CD14-positive monocyte (primary cell): ENCODE measurements around the gene SCN5A. TPM values are rescaled to one million over a fixed set of nuclear protein-coding genes. Genes with fewer than 3 reads are reported as not detected.

Source experiments
- DNase-seq, 3 donors: peaks; one replicate each; pipeline ENCODE4 v3.0.0-alpha.2; 2011 to 2022
- H2AFZ ChIP-seq: 2 replicates; pipeline ENCODE4 v1.6.0; 2012; ENCODE audit warnings: mild to moderate bottlenecking, low read depth, low read length, inconsistent platforms; ENCODE audit not compliant: insufficient read depth, poor library complexity, severe bottlenecking
- H3K27ac ChIP-seq, 2 donors: 1 replicate in 1 of 2; 2 replicates in 1 of 2; pipeline ENCODE4 v1.5.1; 2012 to 2013; ENCODE audit warnings: low read length in 2 of 2, control low read depth in 1 of 2, inconsistent platforms in 1 of 2, low read depth in 1 of 2, mild to moderate bottlenecking in 1 of 2
- H3K27me3 ChIP-seq, 2 donors: one replicate each; pipeline versions ENCODE4 v1.6.0 to v1.6.1; 2011 to 2013; ENCODE audit warnings: low read length in 2 of 2; ENCODE audit not compliant: control insufficient read depth in 2 of 2, insufficient read depth in 2 of 2
- H3K36me3 ChIP-seq, 2 donors: replicated peaks in 1 of 2; 1 replicate in 1 of 2; 2 replicates in 1 of 2; pipeline versions ENCODE4 v1.5.1 to v1.6.1; 2012 to 2013; ENCODE audit warnings: low read length in 2 of 2, control low read depth in 1 of 2, inconsistent platforms in 1 of 2, mild to moderate bottlenecking in 1 of 2; ENCODE audit not compliant: insufficient read depth in 2 of 2, control insufficient read depth in 1 of 2
- H3K4me1 ChIP-seq, 2 donors: 1 replicate in 1 of 2; 2 replicates in 1 of 2; pipeline versions ENCODE4 v1.5.1 to v1.6.1; 2012 to 2013; ENCODE audit warnings: low read length in 2 of 2, control low read depth in 1 of 2, inconsistent platforms in 1 of 2, mild to moderate bottlenecking in 1 of 2, moderate library complexity in 1 of 2; ENCODE audit not compliant: insufficient read depth in 2 of 2, control insufficient read depth in 1 of 2
- H3K4me2 ChIP-seq: replicated peaks from 2 replicates; pipeline ENCODE3; 2012; ENCODE audit warnings: low read length, moderate library complexity, mild to moderate bottlenecking; ENCODE audit not compliant: poor library complexity, severe bottlenecking; ENCODE audit errors: extremely low read depth
- H3K4me3 ChIP-seq, 3 experiments: fragments of 200-600 bp in 1 of 3; sonication (generic) in 1 of 3; replicated peaks in 1 of 3; 1 replicate in 2 of 3; 2 replicates in 1 of 3; pipeline ENCODE4 v1.5.1; 2011 to 2013; ENCODE audit warnings: low read length in 3 of 3, mild to moderate bottlenecking in 3 of 3, control low read depth in 2 of 3, low read depth in 2 of 3, inconsistent platforms in 1 of 3, moderate library complexity in 1 of 3
- H3K79me2 ChIP-seq: 2 replicates; pipeline ENCODE4 v1.6.0; 2012; ENCODE audit warnings: mild to moderate bottlenecking, control low read depth, inconsistent platforms, low read length, moderate library complexity; ENCODE audit not compliant: insufficient read depth
- H3K9ac ChIP-seq: 2 replicates; pipeline ENCODE4 v1.6.0; 2017; ENCODE audit warnings: low read length, mild to moderate bottlenecking; ENCODE audit not compliant: insufficient read depth, poor library complexity, severe bottlenecking
- H3K9me3 ChIP-seq, 2 donors: replicated peaks in 1 of 2; 1 replicate in 1 of 2; 2 replicates in 1 of 2; pipeline versions ENCODE4 v1.5.1 to v1.6.1; 2012 to 2013; ENCODE audit warnings: low read length in 2 of 2, control low read depth in 1 of 2; ENCODE audit not compliant: control insufficient read depth in 1 of 2, insufficient read depth in 1 of 2
- H4K20me1 ChIP-seq: 2 replicates; pipeline ENCODE4 v1.6.0; 2012; ENCODE audit warnings: mild to moderate bottlenecking, low read length, control low read depth, moderate library complexity; ENCODE audit not compliant: insufficient read depth
- H3K27ac Mint-ChIP-seq, 7 donors: one replicate each; pipeline ENCODE4 v1.8.0; 2020; ENCODE audit warnings: mild to moderate bottlenecking in 7 of 7, mixed read lengths in 7 of 7, moderate library complexity in 6 of 7, inconsistent platforms in 2 of 7
- H3K27me3 Mint-ChIP-seq, 3 donors: one replicate each; pipeline ENCODE4 v1.8.0; 2021 to 2022; ENCODE audit warnings: low read depth in 3 of 3, mild to moderate bottlenecking in 3 of 3, mixed read lengths in 3 of 3, moderate library complexity in 3 of 3, inconsistent platforms in 1 of 3
- H3K36me3 Mint-ChIP-seq, 2 donors: one replicate each; pipeline ENCODE4 v1.8.0; 2020; ENCODE audit warnings: mixed read lengths in 2 of 2, inconsistent platforms in 1 of 2, mild to moderate bottlenecking in 1 of 2
- H3K4me1 Mint-ChIP-seq: one replicate; pipeline ENCODE4 v1.8.0; 2020; ENCODE audit warnings: mild to moderate bottlenecking, mixed read lengths
- H3K4me3 Mint-ChIP-seq, 2 donors: one replicate each; pipeline ENCODE4 v1.8.0; 2020; ENCODE audit warnings: mild to moderate bottlenecking in 2 of 2, mixed read lengths in 2 of 2, moderate library complexity in 1 of 2
- H3K9me3 Mint-ChIP-seq, 7 donors: one replicate each; pipeline ENCODE4 v1.8.0; 2020 to 2022; ENCODE audit warnings: mixed read lengths in 7 of 7, mild to moderate bottlenecking in 6 of 7, moderate library complexity in 6 of 7, inconsistent platforms in 2 of 7
- CTCF ChIP-seq: fragments of 200-600 bp; IDR thresholded peaks from one replicate; pipeline ENCODE4 v1.8.0; 2022; ENCODE audit warnings: antibody characterized with exemption, mild to moderate bottlenecking
- WGBS: methylation state at CpG from one replicate; pipeline ENCODE4 v1.1.5; 2013; ENCODE audit warnings: missing lambda C conversion rate; ENCODE audit not compliant: insufficient coverage; 5-methylcytosine and 5-hydroxymethylcytosine counted together
- intact Hi-C, 2 donors: fragments of 100-400 bp; cut with micrococcal nuclease; formaldehyde crosslinking; loops; one replicate each; pipeline versions ENCODE4 v1.15.0 to v1.15.1; 2023
- polyA plus RNA-seq, 3 donors: library from polyadenylated mRNA; depleted of rRNA in 1 of 3; unstranded in 2 of 3; stranded (reverse) in 1 of 3; fragments of 300-500 nt in 2 of 3; fragments of >200 nt in 1 of 3; fragmentation: Illumina TruSeq in 2 of 3; gene quantifications; 1 replicate in 2 of 3; 2 replicates in 1 of 3; pipeline ENCODE4 v1.2.3, GENCODE V29; 2012 to 2021

SCN5A gene
- polyA plus RNA-seq, 3 donors = not detected

DNA sequence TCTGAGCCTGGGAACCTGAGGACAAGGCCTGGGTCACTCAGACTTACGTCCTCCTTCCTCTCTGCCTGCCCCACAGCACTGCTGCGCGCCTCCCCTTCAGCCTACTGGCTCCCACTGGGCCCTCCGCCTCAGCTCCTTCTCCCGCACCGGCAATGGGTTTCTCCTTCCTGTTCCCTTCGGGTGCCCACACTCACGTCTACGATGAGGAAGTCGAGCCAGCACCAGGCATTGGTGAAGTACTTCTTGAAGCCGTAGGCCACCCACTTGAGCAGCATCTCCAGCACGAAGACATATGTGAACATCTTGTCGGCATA, 83.3 kb downstream of the SCN5A start:
- Histone ChIP-seq H3K27me3 (no peaks in the 10 kb centered on the region), H3K27ac (no peak overlapping the region), H3K4me2 (no peak overlapping the region), H3K79me2 (no peaks in the 10 kb centered on the region), H3K4me3 (no peak overlapping the region), H3K36me3 (no peaks in the 10 kb centered on the region), H3K4me1 (no peaks in the 10 kb centered on the region), H4K20me1 (no peaks in the 10 kb centered on the region), H2AFZ (no peak overlapping the region), H3K9ac (no peak overlapping the region), H3K9me3 (no peaks in the 10 kb centered on the region)
- intact Hi-C loops = no loop called here
- 69% methylated on average over 13 of the region's 13 CpGs for WGBS
- no peak for TF ChIP-seq CTCF
- Mint-ChIP-seq H3K9me3 (peaks cover 0 to 6% (median 3%) of the 10 kb centered on the region in 7 donors), H3K4me3 (no peak overlapping the region), H3K4me1 (peaks cover 8% of the 10 kb centered on the region), H3K27me3 (peaks cover 0 to 1% (median 0%) of the 10 kb centered on the region in 3 donors), H3K27ac (peak overlapping the region in 2 of 7 donors; percentile 24 to 37), H3K36me3 (no peaks in the 10 kb centered on the region)
- no peak for DNase-seq

DNA sequence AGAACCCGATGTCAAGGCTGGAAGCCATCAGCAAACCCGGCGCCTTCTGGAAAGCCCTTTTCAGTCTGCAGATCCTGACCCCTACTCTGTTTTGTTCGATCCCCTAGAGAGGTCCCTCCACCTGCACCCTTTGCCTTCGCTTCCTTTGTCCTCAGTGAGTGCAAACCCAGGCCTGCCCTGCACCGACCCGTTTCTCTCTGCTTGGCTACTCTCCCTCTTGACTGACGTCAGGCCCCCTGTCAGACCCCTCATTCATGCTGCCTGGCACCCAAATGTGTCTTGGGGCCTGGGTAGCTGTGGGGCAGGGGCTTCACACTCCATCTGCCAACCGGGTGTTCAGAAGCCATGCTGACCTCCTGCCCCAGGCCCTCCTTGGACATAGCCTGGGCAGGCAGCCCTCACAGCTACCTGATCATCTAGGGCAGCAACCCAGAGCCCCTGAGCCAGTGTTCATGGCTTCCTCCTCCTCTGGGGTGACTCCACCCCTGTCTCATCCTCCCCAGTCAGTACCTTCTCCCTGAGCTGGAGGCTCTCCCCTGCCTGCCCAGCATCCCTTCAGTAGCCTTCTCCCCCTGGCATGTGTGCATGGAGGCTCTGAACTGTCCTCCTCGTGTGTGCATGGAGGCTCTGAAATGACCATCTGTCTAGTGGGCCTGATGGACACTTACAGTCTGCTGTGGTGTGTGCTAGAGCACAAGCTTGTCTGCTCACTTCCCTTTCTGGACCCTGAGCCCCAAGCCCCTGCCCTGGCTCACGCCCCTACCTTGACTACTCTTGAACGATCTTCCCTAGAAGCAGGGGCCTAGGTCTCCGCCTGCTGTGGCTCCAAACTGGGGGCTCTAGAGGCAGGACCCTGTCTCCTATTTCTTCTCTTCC, 83.9 kb downstream of the SCN5A start:
- H3K79me2 ChIP-seq = no peaks in the 10 kb centered on the region
- H3K4me3 Mint-ChIP-seq = no peak overlapping the region
- H3K4me3 ChIP-seq = no peak overlapping the region
- peaks cover 0 to 1% (median 0%) of the 10 kb centered on the region in 3 donors for H3K27me3 Mint-ChIP-seq
- no peak for TF ChIP-seq CTCF
- H3K4me1 ChIP-seq = no peaks in the 10 kb centered on the region
- intact Hi-C loops = no loop called here
- no peaks in the 10 kb centered on the region for H4K20me1 ChIP-seq
- H3K9me3 ChIP-seq = no peaks in the 10 kb centered on the region
- no peak overlapping the region for H3K27ac ChIP-seq
- H3K27me3 ChIP-seq = no peaks in the 10 kb centered on the region
- H3K4me2 ChIP-seq = no peak overlapping the region
- peaks cover 0 to 5% (median 0%) of the 10 kb centered on the region in 7 donors for H3K9me3 Mint-ChIP-seq
- H2AFZ ChIP-seq = no peak overlapping the region
- peaks cover 8% of the 10 kb centered on the region for H3K4me1 Mint-ChIP-seq
- WGBS = 87% methylated on average over 11 of the region's 13 CpGs
- H3K36me3 ChIP-seq = no peaks in the 10 kb centered on the region
- no peak for DNase-seq
- no peak overlapping the region for H3K27ac Mint-ChIP-seq
- H3K9ac ChIP-seq = no peak overlapping the region
- no peaks in the 10 kb centered on the region for H3K36me3 Mint-ChIP-seq
